Measurements from ENCODE around the gene CDH4.

The CDH4 gene

GRCh38 chr20:61525781-61526431 lies 273.8 kb downstream of the CDH4 start:
- TF ChIP-seq CTCF (conservative IDR thresholded peaks at IDR 0.05; ENCODE audit: low read depth), result no peak
- DNase-seq (ENCODE audit: low spot score), result no peak
- no peak overlapping the region for H3K27ac ChIP-seq
- POLR2A ChIA-PET (ENCODE audit: low non-redundant PET), result no interaction called here
- CTCF ChIA-PET, result interaction anchor here (0.7 kb wide), 1 partner anchor 102 kb away, joined by 3 read pairs; no protein-coding TSS in a partner anchor

DNA sequence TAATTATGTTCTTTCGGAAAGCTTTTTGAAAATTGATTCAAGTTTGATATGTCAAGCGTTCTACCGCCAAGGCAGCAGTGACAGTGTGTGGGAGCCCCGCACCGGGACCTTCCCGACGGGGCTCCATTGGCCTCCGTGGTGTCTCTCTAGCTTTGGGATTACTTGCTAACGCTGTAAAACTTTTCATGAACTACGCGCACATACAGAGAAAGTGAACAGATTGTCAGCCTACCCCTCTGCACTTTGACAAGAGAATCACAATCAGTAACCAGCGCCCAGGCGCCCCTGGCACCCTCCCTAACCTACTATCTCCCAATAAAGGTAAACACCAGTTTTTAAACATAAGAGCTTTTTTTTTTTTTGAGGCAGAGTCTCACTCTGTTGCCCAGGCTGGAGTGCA lies 274.8 kb downstream of the CDH4 start:
- DNase-seq (ENCODE audit: low spot score), result no peak
- ChIA-PET POLR2A (ENCODE audit: low non-redundant PET) (no interaction called here), CTCF (no interaction called here)
- H3K27ac ChIP-seq, result no peak overlapping the region
- no peak for TF ChIP-seq CTCF (conservative IDR thresholded peaks at IDR 0.05; ENCODE audit: low read depth)

DNA sequence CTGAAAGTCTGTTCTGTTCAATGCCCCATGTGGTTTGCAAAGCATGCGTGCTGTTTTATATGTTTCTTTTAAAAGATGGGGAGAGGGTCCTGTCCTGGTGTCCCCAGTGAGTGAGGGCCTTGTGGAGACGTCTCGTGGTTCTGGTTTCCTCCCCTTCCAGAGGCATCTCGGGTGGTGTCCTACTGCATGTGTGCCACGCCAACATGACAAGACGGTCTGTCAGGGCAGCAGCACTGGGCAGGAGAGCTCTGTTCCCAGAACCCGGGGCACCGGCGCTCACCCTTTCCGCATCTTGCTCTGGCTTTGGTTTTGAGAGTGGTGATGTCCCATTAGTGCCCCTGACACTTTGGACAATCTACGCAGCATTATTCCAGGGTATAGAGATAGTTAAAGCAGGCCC lies 275.6 kb downstream of the CDH4 start:
- TF ChIP-seq CTCF (conservative IDR thresholded peaks at IDR 0.05; ENCODE audit: low read depth), result no peak
- ChIA-PET CTCF (no interaction called here), POLR2A (ENCODE audit: low non-redundant PET) (no interaction called here)
- no peak overlapping the region for H3K27ac ChIP-seq
- no peak for DNase-seq (ENCODE audit: low spot score)

- DNase-seq (ENCODE audit: low spot score), result no peak
- TF ChIP-seq CTCF (conservative IDR thresholded peaks at IDR 0.05; ENCODE audit: low read depth), result no peak
- CTCF ChIA-PET, result no interaction called here
- H3K27ac ChIP-seq, result no peak overlapping the region
- POLR2A ChIA-PET (ENCODE audit: low non-redundant PET), result no interaction called here
Observed at GRCh38 chr20:61528591-61528990, 276.5 kb downstream of the CDH4 start.

- peak; percentile 63 for DNase-seq (ENCODE audit: low spot score)
- CTCF ChIA-PET, result interaction anchor here (0.6 kb wide), 1 partner anchor 300 kb away, joined by 3 read pairs; no protein-coding TSS in a partner anchor
- peak overlapping the region; percentile 63; the same call in 1 of the 2 replicates for H3K27ac ChIP-seq
- TF ChIP-seq CTCF (conservative IDR thresholded peaks at IDR 0.05; ENCODE audit: low read depth), result no peak
- POLR2A ChIA-PET (ENCODE audit: low non-redundant PET), result no interaction called here
Observed at GRCh38 chr20:61529354-61529753, 277.3 kb downstream of the CDH4 start.

GRCh38 chr20:61531553-61532345 lies 279.7 kb downstream of the CDH4 start:
- ChIA-PET POLR2A (ENCODE audit: low non-redundant PET) (no interaction called here), CTCF (interaction anchor here (0.6 kb wide), 1 partner anchor 265 kb away, joined by 3 read pairs; no protein-coding TSS in a partner anchor)
- peak; percentile 98 for DNase-seq (ENCODE audit: low spot score)
- peak overlapping the region; percentile 70 for H3K27ac ChIP-seq
- no peak for TF ChIP-seq CTCF (conservative IDR thresholded peaks at IDR 0.05; ENCODE audit: low read depth)
